ENCODE data around the gene C1QTNF4.
A peak's percentile ranks its signal among the peaks of the same experiment; 100 is the strongest.

The C1QTNF4 gene

GRCh38 chr11:47552566-47553405 is 41.4 kb downstream of the C1QTNF4 start, which contains the start of gene CELF1:
Gene CELF1 (minus strand): TSS chr11:47553132. CDS start chr11:47499523, 53,609 bp downstream.
- Histone ChIP-seq H3K4me2 (ENCODE audit: low read depth, low read length, poor library complexity, severe bottlenecking) (peak within 1 kb of the TSS; percentile 93), H3K36me3 (ENCODE audit: low read length) (no peaks in the 10 kb centered on the region), H3F3A (ENCODE audit: insufficient read depth) (0 out of 2 replicates have a peak, but pooled peaks cover 8% of the 10 kb centered on the region), H3K9me2 (replicated peaks; ENCODE audit: insufficient read depth, low read length) (no peaks in the 10 kb centered on the region), H2AFZ (ENCODE audit: low read depth, low read length, severe bottlenecking) (peak within 1 kb of the TSS; percentile 91), H3K79me2 (ENCODE audit: insufficient read depth, low read length) (peaks cover 51% of the 10 kb centered on the region), H3K9ac (ENCODE audit: low read length) (peak within 1 kb of the TSS; percentile 93), H4K20me1 (ENCODE audit: low read depth, low read length) (peaks cover 10% of the 10 kb centered on the region), H3K9me3 (ENCODE audit: insufficient read depth, low read length) (no peaks in the 10 kb centered on the region), H3K27ac (ENCODE audit: low read depth, low read length) (peak within 1 kb of the TSS; percentile 70), H3K4me3 (ENCODE audit: insufficient read depth, low read length, poor library complexity, severe bottlenecking) (peak within 1 kb of the TSS; percentile 77), H3K27me3 (ENCODE audit: low read length) (no peaks in the 10 kb centered on the region)
- no peak for TF ChIP-seq EZH2phosphoT487 (conservative IDR thresholded peaks at IDR 0.05; ENCODE audit: low read length)
- peak; percentile 83 for TF ChIP-seq CTCF (IDR thresholded peaks at IDR 0.05; ENCODE audit: insufficient read depth, low read length, poor library complexity, severe bottlenecking)

- no peaks in the 10 kb centered on the region for H3K27me3 ChIP-seq (ENCODE audit: low read length)
- H3F3A ChIP-seq (ENCODE audit: insufficient read depth) = 0 out of 2 replicates have a peak, but pooled peaks cover 8% of the 10 kb centered on the region
- H3K27ac ChIP-seq (ENCODE audit: low read depth, low read length) = peak overlapping the region; percentile 70
- H3K36me3 ChIP-seq (ENCODE audit: low read length) = no peaks in the 10 kb centered on the region
- H4K20me1 ChIP-seq (ENCODE audit: low read depth, low read length) = peaks cover 13% of the 10 kb centered on the region
- H3K4me2 ChIP-seq (ENCODE audit: low read depth, low read length, poor library complexity, severe bottlenecking) = peak overlapping the region; percentile 93
- H3K9me3 ChIP-seq (ENCODE audit: insufficient read depth, low read length) = no peaks in the 10 kb centered on the region
- no peaks in the 10 kb centered on the region for H3K9me2 ChIP-seq (replicated peaks; ENCODE audit: insufficient read depth, low read length)
- TF ChIP-seq EZH2phosphoT487 (conservative IDR thresholded peaks at IDR 0.05; ENCODE audit: low read length) (no peak), CTCF (IDR thresholded peaks at IDR 0.05; ENCODE audit: insufficient read depth, low read length, poor library complexity, severe bottlenecking) (no peak)
- H3K9ac ChIP-seq (ENCODE audit: low read length) = peak overlapping the region; percentile 93
- peak overlapping the region; percentile 77 for H3K4me3 ChIP-seq (ENCODE audit: insufficient read depth, low read length, poor library complexity, severe bottlenecking)
- H2AFZ ChIP-seq (ENCODE audit: low read depth, low read length, severe bottlenecking) = peak overlapping the region; percentile 14
- peaks cover 58% of the 10 kb centered on the region for H3K79me2 ChIP-seq (ENCODE audit: insufficient read depth, low read length)
These were observed 42.1 kb downstream of the C1QTNF4 start for GRCh38 chr11:47552056-47552565.

- Histone ChIP-seq H3K36me3 (ENCODE audit: low read length) (no peaks in the 10 kb centered on the region), H3K79me2 (ENCODE audit: insufficient read depth, low read length) (peaks cover 68% of the 10 kb centered on the region), H3K27me3 (ENCODE audit: low read length) (no peaks in the 10 kb centered on the region), H3F3A (ENCODE audit: insufficient read depth) (0 out of 2 replicates have a peak, but pooled peaks cover 8% of the 10 kb centered on the region), H3K4me3 (ENCODE audit: insufficient read depth, low read length, poor library complexity, severe bottlenecking) (peak overlapping the region; percentile 77), H2AFZ (ENCODE audit: low read depth, low read length, severe bottlenecking) (no peak overlapping the region), H3K9me3 (ENCODE audit: insufficient read depth, low read length) (no peaks in the 10 kb centered on the region), H3K9ac (ENCODE audit: low read length) (peak overlapping the region; percentile 93), H3K27ac (ENCODE audit: low read depth, low read length) (peak overlapping the region; percentile 70; the same call in 1 of the 2 replicates), H3K9me2 (replicated peaks; ENCODE audit: insufficient read depth, low read length) (no peaks in the 10 kb centered on the region), H4K20me1 (ENCODE audit: low read depth, low read length) (peaks cover 13% of the 10 kb centered on the region), H3K4me2 (ENCODE audit: low read depth, low read length, poor library complexity, severe bottlenecking) (peak overlapping the region; percentile 93)
- TF ChIP-seq EZH2phosphoT487 (conservative IDR thresholded peaks at IDR 0.05; ENCODE audit: low read length) (no peak), CTCF (IDR thresholded peaks at IDR 0.05; ENCODE audit: insufficient read depth, low read length, poor library complexity, severe bottlenecking) (no peak)
These were observed 43.1 kb downstream of the C1QTNF4 start for GRCh38 chr11:47551086-47551485.

Measured in SU-DHL-6 (cell line).